ENCODE data around the gene RERG.

GRCh38 chr12:15143467-15143866, 77.8 kb downstream of the RERG start:
- no peak for TF ChIP-seq CTCF (IDR thresholded peaks at IDR 0.05; ENCODE audit: insufficient read depth, low read length, poor library complexity, severe bottlenecking)
- TF ChIP-seq EZH2phosphoT487 (conservative IDR thresholded peaks at IDR 0.05; ENCODE audit: low read length) = no peak

All from SU-DHL-6 (cell line).